Nephron (organoid): ENCODE results near the gene DNM2.
"Not testable (repeated sequence)": the region's sequence is repeated elsewhere in the genome, so short reads cannot be mapped to it uniquely, and the experiment has no call there.

Experiments used
- H3K27ac Mint-ChIP-seq, 3 experiments: 2 replicates each; pipeline ENCODE4 v1.8.0; 2020; ENCODE audit warnings: mixed read lengths in 3 of 3, mild to moderate bottlenecking in 2 of 3, moderate library complexity in 1 of 3
- H3K27me3 Mint-ChIP-seq: 2 replicates; pipeline ENCODE4 v1.8.0; 2021; ENCODE audit warnings: low read depth, mild to moderate bottlenecking, moderate library complexity, mixed read lengths
- H3K36me3 Mint-ChIP-seq: 2 replicates; pipeline ENCODE4 v1.8.0; 2020; ENCODE audit warnings: low read depth, mixed read lengths
- H3K4me1 Mint-ChIP-seq: 2 replicates; pipeline ENCODE4 v1.8.0; 2020; ENCODE audit warnings: mixed read lengths
- H3K4me3 Mint-ChIP-seq, 3 experiments: 2 replicates each; pipeline ENCODE4 v1.8.0; 2020; ENCODE audit warnings: mild to moderate bottlenecking in 3 of 3, mixed read lengths in 3 of 3, moderate library complexity in 2 of 3
- H3K9me3 Mint-ChIP-seq: 2 replicates; pipeline ENCODE4 v1.8.0; 2020; ENCODE audit warnings: mixed read lengths
- CTCF ChIP-seq, 3 experiments: fragments of 200-600 bp; sonication (generic); IDR thresholded peaks; one replicate each; pipeline ENCODE4 v1.5.0; 2021; ENCODE audit warnings: antibody characterized with exemption in 3 of 3; ENCODE audit not compliant: unreplicated experiment in 3 of 3

The DNM2 gene

GRCh38 chr19:10835754-10836478 is 118.0 kb downstream of the DNM2 start, which contains the start of gene TMED1:
TMED1 (minus strand) TSS chr19:10836212; CDS start chr19:10836191, 21 bp downstream.
- peak within 1 kb of the TSS; percentile 100 for H3K27ac Mint-ChIP-seq
- H3K9me3 Mint-ChIP-seq, result peaks cover 15% of the 10 kb centered on the region
- peaks cover 12% of the 10 kb centered on the region for H3K4me1 Mint-ChIP-seq
- TF ChIP-seq CTCF (IDR thresholded peaks at IDR 0.05; ENCODE audit: unreplicated experiment in 3 of 3), result no peak
- H3K27me3 Mint-ChIP-seq, result no peaks in the 10 kb centered on the region
- peaks cover 20% of the 10 kb centered on the region for H3K36me3 Mint-ChIP-seq
- H3K4me3 Mint-ChIP-seq, result peak within 1 kb of the TSS; percentile 90 to 95 (median 94)

- Mint-ChIP-seq H3K4me3 (peak overlapping the region; percentile 90 to 95 (median 94)), H3K4me1 (peaks cover 12% of the 10 kb centered on the region), H3K27me3 (no peaks in the 10 kb centered on the region), H3K9me3 (peaks cover 15% of the 10 kb centered on the region), H3K27ac (peak overlapping the region; percentile 100), H3K36me3 (peaks cover 20% of the 10 kb centered on the region)
- TF ChIP-seq CTCF (IDR thresholded peaks at IDR 0.05; ENCODE audit: unreplicated experiment in 3 of 3), result no peak
Measured at GRCh38 chr19:10836479-10837330, 118.8 kb downstream of the DNM2 start.

GRCh38 chr19:10837649-10838048 is 119.8 kb downstream of the DNM2 start:
- Mint-ChIP-seq H3K9me3 (peaks cover 15% of the 10 kb centered on the region), H3K4me3 (peak overlapping the region in 2 of 3 experiments; percentile 29 to 48), H3K4me1 (peaks cover 12% of the 10 kb centered on the region), H3K36me3 (peaks cover 20% of the 10 kb centered on the region)
- not testable (repeated sequence) for H3K27me3 Mint-ChIP-seq, H3K27ac Mint-ChIP-seq

- H3K9me3 Mint-ChIP-seq, result peaks cover 15% of the 10 kb centered on the region
- peaks cover 15% of the 10 kb centered on the region for H3K36me3 Mint-ChIP-seq
- H3K4me3 Mint-ChIP-seq, result no peak overlapping the region
- TF ChIP-seq CTCF (IDR thresholded peaks at IDR 0.05; ENCODE audit: unreplicated experiment in 3 of 3), result no peak
- no peak overlapping the region for H3K27ac Mint-ChIP-seq
- peaks cover 12% of the 10 kb centered on the region for H3K4me1 Mint-ChIP-seq
- H3K27me3 Mint-ChIP-seq, result peaks cover 4% of the 10 kb centered on the region
Measured at GRCh38 chr19:10838377-10838776, 120.5 kb downstream of the DNM2 start.

- peaks cover 12% of the 10 kb centered on the region for H3K4me1 Mint-ChIP-seq
- TF ChIP-seq CTCF (IDR thresholded peaks at IDR 0.05; ENCODE audit: unreplicated experiment in 3 of 3), result no peak
- peaks cover 11% of the 10 kb centered on the region for H3K36me3 Mint-ChIP-seq
- H3K27me3 Mint-ChIP-seq, result peaks cover 4% of the 10 kb centered on the region
- H3K4me3 Mint-ChIP-seq, result no peak overlapping the region
- H3K27ac Mint-ChIP-seq, result peak overlapping the region in 2 of 3 experiments; percentile 30 to 55
- H3K9me3 Mint-ChIP-seq, result peaks cover 18% of the 10 kb centered on the region
Measured at GRCh38 chr19:10839114-10840050, 121.5 kb downstream of the DNM2 start.
